HG02588 (cell line): ENCODE results near the gene STRIP1.

Source experiments
- ATAC-seq: cut with Tn5 transposase; IDR thresholded peaks from one replicate; pipeline ENCODE4 v1.9.1; 2021; ENCODE audit warnings: mild to moderate bottlenecking, moderate library complexity; ENCODE audit not compliant: unreplicated experiment

Gene STRIP1

GRCh38 chr1:110034451-110035235 lies at the start of gene STRIP1:
Gene STRIP1 (plus strand): TSS chr1:110034624. CDS start chr1:110034638, 14 bp downstream.
- ATAC-seq, result peak; percentile 81

GRCh38 chr1:109985247-109986053 lies 49.0 kb upstream of the STRIP1 start:
- ATAC-seq, result no peak

- no peak for ATAC-seq
These were observed 48.4 kb upstream of the STRIP1 start for GRCh38 chr1:109986054-109986444.

GRCh38 chr1:109988349-109988914 lies 46.0 kb upstream of the STRIP1 start:
- ATAC-seq, result no peak

GRCh38 chr1:109989506-109990301 lies 44.7 kb upstream of the STRIP1 start:
- ATAC-seq, result no peak

- no peak for ATAC-seq
These were observed 44.1 kb upstream of the STRIP1 start for GRCh38 chr1:109990302-109990653.

- ATAC-seq, result no peak
These were observed 43.0 kb upstream of the STRIP1 start for GRCh38 chr1:109991400-109991925.

- ATAC-seq, result no peak
These were observed 40.5 kb upstream of the STRIP1 start for GRCh38 chr1:109993885-109994284.

- no peak for ATAC-seq
These were observed 39.8 kb upstream of the STRIP1 start for GRCh38 chr1:109994654-109995053.

- ATAC-seq, result no peak
These were observed 38.9 kb upstream of the STRIP1 start for GRCh38 chr1:109995536-109995935.

GRCh38 chr1:109996476-109996875 lies 37.9 kb upstream of the STRIP1 start:
- ATAC-seq, result no peak

- ATAC-seq, result no peak
These were observed 37.1 kb upstream of the STRIP1 start for GRCh38 chr1:109997204-109997866.

GRCh38 chr1:109997867-109998229 lies 36.6 kb upstream of the STRIP1 start:
- ATAC-seq, result no peak

- no peak for ATAC-seq
These were observed 31.7 kb upstream of the STRIP1 start for GRCh38 chr1:110002695-110003094.

- peak; percentile 45 for ATAC-seq
These were observed 30.5 kb upstream of the STRIP1 start for GRCh38 chr1:110003747-110004428.

GRCh38 chr1:110004583-110004982 lies 29.8 kb upstream of the STRIP1 start:
- ATAC-seq, result no peak

GRCh38 chr1:110005971-110006370 lies 28.5 kb upstream of the STRIP1 start:
- ATAC-seq, result no peak

GRCh38 chr1:110006516-110006915 lies 27.9 kb upstream of the STRIP1 start:
- no peak for ATAC-seq

- ATAC-seq, result no peak
These were observed 27.2 kb upstream of the STRIP1 start for GRCh38 chr1:110007046-110007830.
